SK-N-SH treated with all-trans-retinoic acid at 6 μM for 48 hours (cell line): Measurements from ENCODE around the gene CACNA1C.

Experiments
- PATZ1 ChIP-seq: fragments of 250-450 bp; sonication (Bioruptor Pico); IDR thresholded peaks from 2 replicates; pipeline ENCODE4 v1.8.0; 2020; ENCODE audit warnings: mild to moderate bottlenecking, moderate library complexity, borderline replicate concordance
- PPARA ChIP-seq: fragments of 250-450 bp; sonication (Bioruptor Pico); IDR thresholded peaks from 2 replicates; pipeline ENCODE4 v1.5.0; 2020; ENCODE audit warnings: mild to moderate bottlenecking, borderline replicate concordance
- TSHZ2 ChIP-seq: fragments of 250-450 bp; sonication (Bioruptor Pico); IDR thresholded peaks from 2 replicates; pipeline ENCODE4 v1.5.0; 2020; ENCODE audit warnings: mild to moderate bottlenecking, moderate library complexity
- ZNF70 ChIP-seq: fragments of 450-650 bp; formaldehyde crosslinking; IDR thresholded peaks from 2 replicates; pipeline ENCODE4 v1.5.0; 2020; ENCODE audit warnings: mild to moderate bottlenecking, moderate library complexity
- ZNF8 ChIP-seq: fragments of 450-650 bp; formaldehyde crosslinking; IDR thresholded peaks from 2 replicates; pipeline ENCODE4 v1.5.0; 2020; ENCODE audit warnings: mild to moderate bottlenecking, moderate library complexity

DNA sequence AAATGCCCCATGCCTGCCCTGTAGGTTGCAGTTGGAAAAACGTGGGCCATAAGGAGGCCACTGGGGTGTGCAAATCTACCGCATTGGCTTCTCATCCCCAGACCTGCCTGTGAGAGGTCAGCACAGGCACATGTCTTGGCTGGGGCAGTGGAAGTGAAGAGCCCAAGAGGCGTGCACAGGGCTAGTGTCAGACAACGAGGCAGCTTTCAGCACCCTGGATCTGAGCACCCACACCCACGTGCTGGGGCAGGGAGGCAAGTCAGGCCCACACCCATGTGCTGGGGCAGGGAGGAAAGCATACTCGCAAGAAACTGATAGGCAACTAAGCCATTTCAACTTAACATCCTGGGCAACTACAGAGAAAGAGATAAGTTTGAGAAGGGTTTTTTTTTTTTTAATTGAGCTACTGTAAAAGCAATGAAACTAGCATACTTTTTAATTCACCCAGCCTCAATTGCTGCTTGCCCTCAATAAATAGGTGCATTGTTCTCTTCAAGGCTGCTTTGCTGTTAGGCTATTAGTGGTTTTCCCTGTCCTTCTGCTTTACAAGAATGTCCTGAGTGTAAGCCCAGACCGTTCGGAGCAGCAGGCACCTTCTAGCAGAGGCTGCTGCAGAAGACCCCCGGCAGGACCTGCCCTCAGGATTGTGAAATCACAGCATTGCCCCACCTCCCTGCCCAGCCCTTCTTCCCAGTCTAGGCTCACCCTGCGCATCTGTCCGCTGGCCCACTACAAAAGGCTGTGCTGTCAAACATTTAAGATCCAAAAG lies 386.7 kb downstream of the CACNA1C start:
- no peak for TF ChIP-seq PATZ1 (CRISPR knock-in tag)
- no peak for TF ChIP-seq ZNF8 (CRISPR knock-in tag)
- no peak for TF ChIP-seq PPARA (CRISPR knock-in tag)
- no peak for TF ChIP-seq ZNF70 (CRISPR knock-in tag)
- TF ChIP-seq TSHZ2 (CRISPR knock-in tag): no peak
